Osteocyte (in vitro differentiated cells): Measurements from ENCODE around the gene MIXL1. TPM values are rescaled to one million over a fixed set of nuclear protein-coding genes. Genes with fewer than 3 reads are reported as not detected.

Source experiments
- DNase-seq: peaks from one replicate; pipeline ENCODE4 v3.0.0; 2021; ENCODE audit warnings: mixed read lengths; ENCODE audit not compliant: unreplicated experiment; ENCODE audit errors: extremely low spot score
- H3K27ac Mint-ChIP-seq: one replicate; pipeline ENCODE4 v1.8.0; 2021; ENCODE audit warnings: mild to moderate bottlenecking, mixed read lengths; ENCODE audit not compliant: unreplicated experiment
- H3K27me3 Mint-ChIP-seq: one replicate; pipeline ENCODE4 v1.8.0; 2021; ENCODE audit warnings: mixed read lengths; ENCODE audit not compliant: unreplicated experiment
- H3K36me3 Mint-ChIP-seq: one replicate; pipeline ENCODE4 v1.8.0; 2021; ENCODE audit warnings: mixed read lengths; ENCODE audit not compliant: unreplicated experiment
- H3K4me1 Mint-ChIP-seq: one replicate; pipeline ENCODE4 v1.8.0; 2021; ENCODE audit warnings: mixed read lengths; ENCODE audit not compliant: unreplicated experiment
- H3K4me3 Mint-ChIP-seq: one replicate; pipeline ENCODE4 v1.8.0; 2021; ENCODE audit warnings: mild to moderate bottlenecking, moderate library complexity, mixed read lengths; ENCODE audit not compliant: unreplicated experiment
- H3K9me3 Mint-ChIP-seq: one replicate; pipeline ENCODE4 v1.8.0; 2021; ENCODE audit warnings: mixed read lengths; ENCODE audit not compliant: unreplicated experiment
- CTCF ChIP-seq: fragments of 200-600 bp; sonication (generic); IDR thresholded peaks from 2 replicates; pipeline ENCODE4 v1.5.0; 2021; ENCODE audit warnings: antibody characterized with exemption, mild to moderate bottlenecking, moderate library complexity
- long read RNA-seq: library from polyadenylated mRNA; unstranded; transcript quantifications from one replicate; pipeline ENCODE4 v2.0.0, GENCODE V29; 2021
- total RNA-seq: library from RNA; stranded (reverse); gene quantifications from 2 replicates; pipeline ENCODE4 v1.2.1, GENCODE V29; 2021

MIXL1 gene
- total RNA-seq = 0.18 TPM in 1 of 2 replicates, not detected in the other
- long read RNA-seq = 0 reads

GRCh38 chr1:226223157-226223785 lies at the start of gene MIXL1:
TSS of gene MIXL1 (plus strand) at chr1:226223664. CDS start at chr1:226223682, 18 bp downstream.
- no peak within 1 kb of the TSS for H3K27ac Mint-ChIP-seq
- H3K27me3 Mint-ChIP-seq = peaks cover 3% of the 10 kb centered on the region
- H3K4me1 Mint-ChIP-seq = peaks cover 5% of the 10 kb centered on the region
- no peaks in the 10 kb centered on the region for H3K36me3 Mint-ChIP-seq
- peak within 1 kb of the TSS; percentile 71 for H3K4me3 Mint-ChIP-seq
- no peak for DNase-seq
- TF ChIP-seq CTCF = no peak
- H3K9me3 Mint-ChIP-seq = no peaks in the 10 kb centered on the region

- no peak for DNase-seq
- H3K27me3 Mint-ChIP-seq = no peaks in the 10 kb centered on the region
- H3K9me3 Mint-ChIP-seq = no peaks in the 10 kb centered on the region
- H3K36me3 Mint-ChIP-seq = peaks cover 19% of the 10 kb centered on the region
- peaks cover 24% of the 10 kb centered on the region for H3K4me1 Mint-ChIP-seq
- H3K27ac Mint-ChIP-seq = no peak overlapping the region
- H3K4me3 Mint-ChIP-seq = no peak overlapping the region
- no peak for TF ChIP-seq CTCF
These were observed 46.6 kb upstream of the MIXL1 start for GRCh38 chr1:226176870-226177269.

- Mint-ChIP-seq H3K4me1 (peaks cover 53% of the 10 kb centered on the region), H3K4me3 (peak overlapping the region; percentile 30), H3K27me3 (no peaks in the 10 kb centered on the region), H3K27ac (peak overlapping the region; percentile 63), H3K9me3 (no peaks in the 10 kb centered on the region), H3K36me3 (peaks cover 26% of the 10 kb centered on the region)
- TF ChIP-seq CTCF = peak; percentile 46
- DNase-seq = no peak
These were observed 41.3 kb upstream of the MIXL1 start for GRCh38 chr1:226181996-226182714.

GRCh38 chr1:226185141-226186036 lies 38.1 kb upstream of the MIXL1 start:
- Mint-ChIP-seq H3K36me3 (peaks cover 16% of the 10 kb centered on the region), H3K9me3 (no peaks in the 10 kb centered on the region), H3K4me1 (peaks cover 47% of the 10 kb centered on the region), H3K27me3 (no peaks in the 10 kb centered on the region), H3K4me3 (peak overlapping the region; percentile 93), H3K27ac (peak overlapping the region; percentile 94)
- TF ChIP-seq CTCF = no peak
- no peak for DNase-seq
